Measurements from ENCODE around the gene UBTF. TPM values are rescaled to one million over a fixed set of nuclear protein-coding genes. Genes with fewer than 3 reads are reported as not detected.

The UBTF gene
- polyA plus RNA-seq, 3 donors = 28.2 to 40.9 (median 35.3) TPM

DNA sequence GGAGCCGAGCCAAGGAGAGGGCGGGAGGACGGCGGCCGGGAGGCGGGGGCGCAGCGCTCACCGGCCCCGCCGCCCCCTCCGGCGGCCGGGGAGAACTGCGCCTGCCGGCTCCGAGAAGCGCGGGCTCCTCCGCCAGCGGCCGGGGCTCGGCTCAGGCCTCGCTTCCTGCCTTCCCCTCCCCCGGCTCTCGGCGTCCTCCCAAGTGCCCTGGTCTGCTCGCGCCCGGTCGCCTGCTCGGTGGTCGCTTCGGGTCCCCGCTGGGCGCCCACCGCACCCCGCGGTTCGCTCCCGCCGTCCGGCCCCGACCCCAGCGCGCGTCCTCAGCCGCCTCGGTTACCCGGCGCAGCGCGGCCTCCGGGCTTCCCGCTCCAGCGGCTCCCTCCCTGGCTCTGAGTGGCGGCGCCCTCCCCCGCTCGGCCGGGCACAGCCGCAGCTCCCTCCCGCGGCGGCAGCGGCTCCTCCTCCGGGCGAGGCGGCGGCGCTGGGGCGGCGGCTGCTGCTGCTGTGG lies 313 bp downstream of the UBTF start:
- WGBS, 3 donors = 0 to 1% (median 1%) methylated on average over 38 to 60 of the region's 73 CpGs
- H3K27ac ChIP-seq (ENCODE audit: low read depth, low read length) = peak overlapping the region; percentile 79

DNA sequence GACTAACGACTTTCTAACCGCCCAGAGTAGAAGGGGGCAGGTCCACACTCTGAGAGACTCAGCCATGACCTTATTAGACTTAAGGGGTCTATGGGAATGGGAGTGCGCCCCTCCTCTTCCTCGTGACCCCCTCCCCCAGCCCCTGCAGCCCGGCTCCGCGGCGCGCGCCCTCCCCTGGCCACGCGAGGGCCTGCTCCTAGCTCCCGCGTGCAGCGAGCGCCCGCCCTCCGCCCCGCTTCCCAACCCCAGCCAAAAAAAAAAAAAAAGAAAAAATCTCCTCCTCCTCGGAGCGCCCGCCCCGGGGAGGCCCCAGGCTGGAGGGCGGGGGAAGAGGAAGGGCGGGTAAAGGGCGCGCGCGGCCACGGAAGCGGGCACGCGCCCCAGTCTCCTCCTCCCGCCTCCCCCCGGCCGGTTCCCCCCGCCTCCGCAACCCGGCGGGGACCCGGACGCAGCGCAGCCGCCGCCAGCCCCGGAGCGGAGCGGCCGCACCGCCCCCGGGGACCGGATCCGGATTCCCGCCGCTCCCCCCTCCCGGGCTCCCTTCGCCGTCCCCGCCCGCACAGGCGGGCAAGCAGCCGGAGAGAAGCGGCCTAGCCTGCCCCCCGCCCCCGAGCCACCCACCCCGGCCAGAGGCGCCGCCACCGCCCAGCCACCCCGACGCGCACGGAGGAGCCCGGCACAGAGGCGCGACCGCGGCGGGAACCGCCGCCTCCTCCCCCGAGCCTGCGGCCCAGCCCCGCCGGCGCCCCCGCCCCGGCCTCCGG lies 949 bp downstream of the UBTF start:
- WGBS, 3 donors = 0 to 1% (median 0%) methylated on average over 47 to 81 of the region's 89 CpGs
- H3K27ac ChIP-seq (ENCODE audit: low read depth, low read length) = peak overlapping the region; percentile 79

DNA sequence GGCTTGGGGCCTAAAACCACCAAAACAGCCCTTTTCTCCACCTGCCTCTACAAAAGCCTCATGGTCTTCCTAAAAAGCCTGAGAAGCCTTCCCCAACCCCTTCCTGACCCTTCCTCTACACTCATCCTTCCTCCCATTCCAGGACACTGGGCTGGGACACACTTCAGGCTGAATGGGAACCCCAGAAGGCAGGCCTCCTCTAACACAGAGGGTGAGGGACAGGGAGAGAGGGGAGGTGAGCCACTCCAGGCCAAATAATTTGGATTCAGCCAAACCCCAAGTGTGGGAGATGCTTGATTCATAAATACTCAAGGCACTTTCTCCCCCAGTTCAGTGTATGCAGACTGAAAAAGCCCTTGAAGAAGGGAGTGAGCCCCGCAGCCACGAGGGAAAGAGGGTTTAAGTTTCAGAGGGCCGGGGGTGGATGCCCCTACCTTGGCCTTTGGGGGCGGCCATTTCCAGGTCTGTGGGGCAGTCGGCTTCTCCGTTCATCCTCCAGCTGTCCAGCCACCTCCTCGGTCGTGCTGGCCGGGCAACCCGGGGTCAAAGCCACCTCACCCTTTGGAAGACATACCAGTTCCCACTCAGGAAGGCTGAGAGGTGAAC lies 1.6 kb downstream of the UBTF start:
- no peak overlapping the region for H3K27ac ChIP-seq (ENCODE audit: low read depth, low read length)
- WGBS, 3 donors = 4 to 7% (median 5%) methylated on average over 10 of the region's 10 CpGs

DNA sequence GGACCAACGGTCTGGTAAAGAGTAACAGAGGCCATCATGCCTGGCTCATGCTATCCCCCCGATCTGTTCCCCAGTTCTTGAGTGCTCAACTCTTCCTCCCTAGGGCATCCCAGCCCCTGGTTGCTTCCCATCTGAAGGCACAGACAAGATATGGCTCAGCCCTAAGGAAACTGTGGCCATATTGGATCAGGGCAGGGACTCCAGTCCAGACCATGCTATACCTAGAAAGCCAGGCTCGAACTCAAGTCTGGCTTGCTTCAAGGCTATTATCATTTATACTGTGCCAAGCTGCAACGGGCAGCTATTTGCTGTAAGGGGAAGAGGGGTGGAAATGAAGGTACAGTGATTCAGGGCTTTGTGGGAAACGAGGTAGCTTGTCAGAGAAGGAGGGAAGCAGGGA lies 2.8 kb downstream of the UBTF start:
- 57 to 71% (median 57%) methylated on average over 5 of the region's 5 CpGs for WGBS, 3 donors
- no peak overlapping the region for H3K27ac ChIP-seq (ENCODE audit: low read depth, low read length)

DNA sequence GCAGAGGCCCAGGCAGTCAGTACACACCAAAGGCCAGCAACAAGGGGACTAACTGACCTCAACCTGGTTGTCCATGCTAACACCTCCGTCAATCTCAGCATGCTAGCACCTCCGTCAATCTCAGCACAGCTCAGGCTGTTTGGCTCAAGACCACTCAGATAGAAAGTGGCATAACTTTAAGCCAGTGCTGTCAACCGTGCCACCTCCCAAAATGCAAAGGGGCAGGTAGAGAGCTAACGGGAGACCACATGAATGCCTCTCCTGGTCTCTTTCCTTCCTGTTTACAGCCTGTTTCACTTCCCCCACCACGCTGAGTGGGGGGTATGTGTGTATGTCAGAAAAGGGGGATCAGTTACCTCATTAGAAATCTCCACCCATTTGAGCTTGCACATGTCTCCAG lies 3.3 kb downstream of the UBTF start:
- 59 to 81% (median 63%) methylated on average over 5 of the region's 5 CpGs for WGBS, 3 donors
- H3K27ac ChIP-seq (ENCODE audit: low read depth, low read length) = no peak overlapping the region

DNA sequence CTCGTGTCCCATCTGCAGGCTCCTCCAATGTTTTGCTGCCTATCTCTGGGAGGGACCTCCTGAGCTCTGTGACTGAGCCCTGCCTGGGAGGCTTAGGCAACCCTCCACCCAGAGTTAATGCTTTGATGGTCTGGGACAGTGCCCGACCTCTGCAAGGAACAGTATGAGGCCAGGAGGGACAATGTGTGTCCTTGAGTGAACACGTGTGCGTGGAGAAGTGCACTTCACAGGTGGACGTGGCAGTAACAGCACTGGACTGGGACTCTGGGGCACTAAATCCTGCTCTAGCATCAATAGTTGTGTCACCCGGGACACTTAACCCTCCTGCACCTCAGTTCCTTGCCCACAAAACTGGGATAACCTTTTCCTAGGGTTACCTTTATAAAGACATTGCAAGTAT lies 4.6 kb downstream of the UBTF start:
- WGBS, 3 donors = 84 to 94% (median 93%) methylated on average over 6 of the region's 6 CpGs
- H3K27ac ChIP-seq (ENCODE audit: low read depth, low read length) = no peak overlapping the region

DNA sequence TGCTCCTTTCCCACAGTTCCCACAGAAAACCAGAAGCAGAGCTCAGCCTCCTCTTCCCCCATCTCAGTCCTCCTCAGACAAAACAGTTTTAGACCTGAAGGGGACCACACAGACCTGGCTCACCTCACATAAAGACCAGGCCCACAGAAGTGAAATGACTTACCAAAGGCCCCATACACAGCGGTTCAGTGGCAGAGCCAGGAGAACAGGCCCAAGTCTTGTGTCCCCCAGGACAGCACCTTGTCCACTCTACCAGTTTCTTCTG lies 5.3 kb downstream of the UBTF start:
- WGBS, 3 donors = 98 to 100% (median 100%) methylated on average over 1 of the region's 1 CpG
- H3K27ac ChIP-seq (ENCODE audit: low read depth, low read length) = no peak overlapping the region

DNA sequence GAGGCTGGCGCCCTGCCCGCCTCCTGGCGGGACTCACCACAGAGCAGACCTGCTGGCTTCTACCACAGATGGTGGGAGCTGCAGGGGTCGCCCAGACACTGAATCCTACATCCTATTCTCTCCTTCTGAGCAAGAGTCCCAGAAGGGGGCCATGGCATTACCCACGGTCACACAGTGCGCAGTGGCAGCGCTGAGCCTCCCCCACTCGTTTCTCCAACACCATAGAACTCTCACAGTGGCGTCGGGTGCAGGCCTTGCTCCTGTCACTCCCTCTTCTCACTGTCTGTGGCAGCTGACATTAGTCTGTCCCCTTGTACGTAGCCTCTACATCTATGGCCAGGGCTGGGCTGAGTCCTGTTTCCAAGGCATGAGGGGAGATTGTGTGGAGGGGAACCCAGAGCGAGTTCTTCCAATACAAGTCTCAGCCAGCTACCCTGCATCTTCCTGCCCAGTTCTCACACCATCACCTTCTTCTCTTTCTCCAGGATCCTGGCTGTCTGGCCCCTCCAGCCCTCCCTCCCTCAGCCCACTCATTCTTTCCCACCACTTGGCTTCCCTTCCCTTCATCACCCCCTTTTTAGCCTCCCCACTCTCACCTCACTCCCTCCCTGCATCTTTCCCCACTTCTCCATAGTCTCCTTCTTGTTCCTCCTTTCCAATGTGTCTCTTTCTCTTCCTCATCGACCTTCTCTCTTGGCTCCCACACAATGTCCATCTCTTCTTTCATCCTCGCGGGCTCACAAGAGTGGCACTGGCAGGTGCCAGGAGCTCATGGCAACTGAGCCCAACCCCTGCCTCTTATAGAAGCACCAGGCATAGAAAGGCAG lies 5.9 kb downstream of the UBTF start:
- WGBS, 3 donors = 84 to 88% (median 85%) methylated on average over 15 of the region's 15 CpGs
- no peak overlapping the region for H3K27ac ChIP-seq (ENCODE audit: low read depth, low read length)

DNA sequence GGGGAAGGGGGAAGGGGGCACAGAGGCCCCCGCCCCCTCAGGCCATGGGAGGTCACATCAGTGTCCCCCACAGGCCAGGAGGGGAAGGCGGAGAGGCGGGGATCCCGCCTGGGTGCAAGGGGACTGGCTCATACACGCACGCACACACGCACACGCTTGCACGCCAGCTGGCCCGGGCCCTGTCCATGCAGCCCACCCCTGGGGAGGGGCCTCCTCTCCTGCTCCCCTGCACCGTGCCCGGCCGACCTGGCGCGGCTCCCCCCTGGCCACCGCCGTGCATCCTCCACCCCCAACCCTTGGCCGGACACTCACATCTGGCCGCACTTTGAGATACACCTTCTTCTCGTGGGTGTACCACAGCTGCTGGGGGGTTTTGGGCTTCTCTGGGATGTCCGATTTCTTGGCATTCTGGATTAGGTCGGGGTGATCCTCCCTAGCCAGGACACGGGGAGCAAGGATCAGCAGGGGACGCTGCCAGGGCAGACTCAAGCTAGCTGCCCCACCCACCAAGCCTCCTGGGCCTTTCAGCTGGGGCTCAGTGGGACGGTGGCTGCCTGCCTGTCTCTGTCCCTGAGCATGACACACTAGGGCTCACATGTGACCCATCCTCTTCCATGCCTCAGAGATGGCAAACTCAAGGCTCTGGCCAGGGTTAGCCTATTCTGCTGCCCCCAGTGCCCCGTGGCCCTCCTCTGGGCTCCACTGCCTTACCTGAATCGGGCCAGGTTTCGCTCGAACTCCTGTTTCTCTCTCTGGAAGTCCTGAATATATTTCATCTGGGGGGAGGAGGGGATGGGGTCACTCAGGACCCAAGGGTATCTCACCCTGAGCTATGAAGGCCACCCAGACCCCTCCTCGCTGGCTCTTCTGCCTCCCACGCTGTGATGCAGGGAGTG lies 6.7 kb downstream of the UBTF start:
- 64 to 70% (median 69%) methylated on average over 26 to 31 of the region's 31 CpGs for WGBS, 3 donors
- no peak overlapping the region for H3K27ac ChIP-seq (ENCODE audit: low read depth, low read length)

DNA sequence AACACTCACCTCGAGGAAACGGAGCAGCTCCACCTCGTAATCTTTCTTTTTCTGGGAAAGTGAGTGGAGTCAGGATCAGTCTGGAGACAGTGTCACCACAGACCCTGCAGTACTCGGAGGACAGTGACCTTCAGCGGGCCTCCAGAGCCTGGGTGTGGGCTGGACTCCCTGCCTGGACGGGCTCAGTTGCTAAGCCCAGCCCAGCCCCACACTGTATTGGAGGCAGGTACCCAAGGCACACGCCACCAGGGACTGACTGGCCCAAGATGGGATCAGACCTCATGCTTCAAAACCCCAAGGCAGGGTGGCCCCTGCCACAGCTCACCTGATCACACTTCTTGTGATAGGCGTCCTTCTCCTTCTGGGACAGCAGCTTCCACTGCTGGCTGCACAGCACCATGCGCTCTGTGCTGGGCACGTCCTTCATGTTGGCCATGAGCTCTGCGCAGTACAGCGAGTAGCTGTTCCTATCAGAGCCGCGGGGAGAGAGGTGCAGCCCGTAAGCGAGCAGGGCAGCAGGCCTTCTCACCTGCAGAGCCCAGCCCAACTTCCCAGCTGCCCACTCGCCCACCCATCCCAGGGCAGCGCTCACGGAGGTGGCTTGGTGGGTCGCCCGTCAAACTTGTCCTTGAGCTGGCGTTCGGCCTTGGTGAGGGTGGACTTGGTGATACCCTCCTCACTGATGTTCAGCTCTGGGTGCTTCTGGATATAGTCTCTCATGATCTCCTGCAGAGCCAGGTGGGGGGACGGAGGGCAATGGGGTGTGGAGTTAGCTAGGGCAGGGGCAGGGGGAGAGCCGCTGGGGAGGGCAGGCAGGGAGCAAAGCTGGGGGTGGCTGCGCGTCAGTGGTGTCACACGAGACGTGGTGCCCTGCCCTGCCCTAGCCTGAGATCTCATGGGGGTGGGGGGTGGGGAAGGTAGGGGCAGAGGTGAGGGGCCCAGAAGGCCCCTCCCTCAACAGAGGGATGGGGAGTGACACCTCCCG lies 7.9 kb downstream of the UBTF start:
- H3K27ac ChIP-seq (ENCODE audit: low read depth, low read length) = no peak overlapping the region
- WGBS, 3 donors = 86 to 95% (median 94%) methylated on average over 29 to 30 of the region's 30 CpGs

DNA sequence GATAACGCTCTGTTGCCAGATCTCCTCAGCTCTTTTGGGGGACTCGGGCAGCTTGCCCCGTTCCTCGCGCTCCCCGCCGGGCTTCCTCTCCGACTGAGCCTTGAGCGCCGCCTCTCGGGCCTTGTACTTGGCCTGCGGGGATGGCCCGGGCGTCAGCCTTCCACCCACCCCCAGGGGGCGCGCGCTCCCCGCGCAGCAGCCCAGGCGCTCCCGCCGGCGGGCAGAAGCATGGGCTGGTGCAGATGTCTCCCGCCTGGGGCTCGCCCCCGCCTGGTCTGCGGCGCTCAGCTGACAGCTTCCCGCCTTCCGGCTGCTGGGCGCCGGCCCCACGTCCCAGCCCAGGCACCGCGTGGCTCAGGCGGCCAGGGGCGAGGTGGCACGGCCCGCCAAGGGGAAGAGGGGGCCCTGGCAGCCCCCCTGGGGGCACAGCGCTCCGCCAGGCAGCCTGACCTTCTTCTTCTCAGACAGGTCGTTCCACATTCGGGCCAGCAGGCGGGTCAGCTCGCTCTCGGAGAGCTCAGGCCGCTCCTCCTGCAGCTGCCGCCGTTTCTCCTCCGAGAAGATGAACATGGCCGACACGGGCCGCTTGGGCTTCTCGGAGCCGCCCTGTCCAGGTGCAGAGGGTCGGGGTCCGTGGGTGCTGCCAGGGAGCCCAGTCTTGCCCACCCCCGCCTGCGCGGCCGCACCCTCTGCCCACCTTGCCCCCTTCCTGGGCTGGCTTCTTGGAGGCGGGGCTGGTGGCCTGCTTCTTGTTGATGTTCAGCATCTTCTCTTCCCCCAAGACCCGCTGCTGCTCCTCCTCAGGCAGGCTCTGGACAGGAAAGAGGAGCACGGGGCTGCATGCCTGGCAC lies 8.9 kb downstream of the UBTF start:
- no peak overlapping the region for H3K27ac ChIP-seq (ENCODE audit: low read depth, low read length)
- 27 to 30% (median 30%) methylated on average over 50 to 64 of the region's 64 CpGs for WGBS, 3 donors

DNA sequence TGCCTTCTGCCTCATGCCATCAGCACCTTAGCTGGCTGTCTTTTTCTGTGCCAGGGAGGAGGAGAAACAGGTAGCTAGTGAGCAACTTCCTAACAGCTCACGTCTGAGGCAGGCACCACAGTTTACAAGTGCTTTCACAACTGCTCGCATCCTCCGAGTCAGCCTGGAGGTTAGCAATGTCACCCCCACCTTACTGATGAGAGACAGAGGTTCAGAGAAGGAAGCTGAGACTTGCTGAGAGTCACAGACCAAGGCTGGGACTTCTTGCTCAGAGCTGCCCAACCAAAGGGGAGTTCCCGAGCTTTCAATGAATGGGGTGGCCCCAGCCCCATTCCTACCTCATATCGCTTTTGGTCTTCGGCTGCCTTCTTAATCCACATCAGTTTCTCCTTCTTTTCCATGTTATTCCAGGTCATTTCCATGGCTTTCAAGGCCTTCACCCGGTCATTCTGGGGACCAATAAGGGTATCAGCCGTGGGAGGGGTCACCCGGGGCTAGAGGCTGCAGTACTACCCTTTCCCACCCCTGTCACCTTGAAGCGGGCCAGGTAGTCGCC lies 9.6 kb downstream of the UBTF start:
- 65 to 70% (median 69%) methylated on average over 11 of the region's 11 CpGs for WGBS, 3 donors
- H3K27ac ChIP-seq (ENCODE audit: low read depth, low read length) = no peak overlapping the region

DNA sequence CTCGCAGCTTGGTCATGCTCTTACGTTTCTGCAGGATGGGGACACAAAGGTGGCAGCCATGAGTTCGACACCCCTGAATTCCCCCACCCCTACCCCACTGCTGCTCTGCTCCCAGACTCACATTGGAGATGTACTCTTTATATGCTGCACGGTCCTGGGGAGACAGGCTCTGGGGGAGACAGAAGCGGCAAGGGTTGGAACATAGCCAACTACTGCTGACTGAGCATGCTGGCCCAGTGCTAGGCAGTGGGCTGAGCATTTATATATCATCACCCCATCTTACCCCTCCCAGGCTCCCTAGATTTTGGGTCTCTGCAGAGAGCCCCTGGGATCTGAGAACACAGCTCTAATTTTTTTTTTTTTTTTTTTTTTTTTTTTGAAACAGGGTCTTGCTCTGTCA lies 11.7 kb downstream of the UBTF start:
- H3K27ac ChIP-seq (ENCODE audit: low read depth, low read length) = no peak overlapping the region
- WGBS, 3 donors = 87 to 90% (median 88%) methylated on average over 5 of the region's 5 CpGs

DNA sequence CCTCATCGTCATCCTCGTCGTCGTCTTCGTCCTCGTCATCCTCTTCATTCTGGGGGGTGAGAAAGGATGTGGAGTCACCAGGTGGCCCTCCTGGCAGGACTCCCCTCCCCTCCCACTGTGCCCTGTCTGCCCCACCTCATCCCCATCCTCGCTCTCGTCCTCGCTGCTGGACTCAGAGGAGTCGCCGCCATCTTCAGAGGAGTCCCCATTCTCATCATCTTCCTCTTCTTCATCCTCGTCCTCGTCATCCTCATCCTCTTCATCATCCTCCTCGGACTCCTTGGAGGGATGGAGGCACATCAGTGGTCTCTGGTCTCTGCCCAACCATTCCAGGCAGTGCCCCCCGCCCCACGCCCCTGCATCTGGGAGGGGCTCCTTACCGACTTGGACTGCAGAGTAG lies 12.2 kb downstream of the UBTF start:
- 84 to 90% (median 86%) methylated on average over 17 of the region's 17 CpGs for WGBS, 3 donors
- no peak overlapping the region for H3K27ac ChIP-seq (ENCODE audit: low read depth, low read length)

DNA sequence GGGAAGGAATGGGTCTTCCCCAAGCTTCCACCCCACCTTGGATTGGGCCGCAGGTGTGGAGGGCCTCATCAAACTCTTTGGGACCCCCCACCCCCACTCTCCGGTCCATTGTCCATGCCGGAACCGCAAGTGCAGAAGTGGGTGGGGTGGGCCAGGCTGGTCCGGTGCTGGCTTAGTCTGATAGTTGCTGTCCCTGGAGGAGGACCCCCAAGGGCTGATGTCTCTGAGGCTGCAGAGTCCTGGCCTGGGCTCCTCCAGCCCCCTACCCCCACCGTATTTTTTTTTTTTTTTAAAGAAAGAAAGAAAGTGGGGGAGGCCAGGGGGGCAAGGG lies 12.7 kb downstream of the UBTF start:
- no peak overlapping the region for H3K27ac ChIP-seq (ENCODE audit: low read depth, low read length)
- WGBS, 3 donors = 82 to 92% (median 87%) methylated on average over 6 of the region's 6 CpGs
